B cell (primary cell): Measurements from ENCODE around the gene RPL32. TPM values are rescaled to one million over a fixed set of nuclear protein-coding genes. Genes with fewer than 3 reads are reported as not detected.

ENCODE experiments used
- ATAC-seq: fragments of 200-7000 bp; cut with Tn5 transposase; one replicate; pipeline ENCODE4 v1.10.0; 2021; ENCODE audit warnings: low read depth, mild to moderate bottlenecking, moderate number of reproducible peaks, moderate library complexity
- CTCF ChIA-PET: fragments of 350-600 bp; sonication (Branson Sonifier 250); formaldehyde crosslinking; loops from one replicate; lab custom pipeline; 2021; ENCODE audit warnings: antibody characterized with exemption, inconsistent platforms; lab: Charles Lee
- POLR2A ChIA-PET: fragments of 350-600 bp; sonication (Branson Sonifier 250); formaldehyde crosslinking; loops from one replicate; lab custom pipeline; 2021; ENCODE audit warnings: antibody characterized with exemption; lab: Charles Lee
- DNase-seq: peaks from one replicate; pipeline ENCODE4 v3.0.0; 2013
- H2AFZ ChIP-seq: 2 replicates; pipeline ENCODE4 v1.6.1; 2012; ENCODE audit warnings: mild to moderate bottlenecking, low read depth, low read length; ENCODE audit not compliant: insufficient read depth, poor library complexity, severe bottlenecking
- H3K27ac ChIP-seq, 2 donors: 1 replicate in 1 of 2; 2 replicates in 1 of 2; pipeline ENCODE4 v1.5.1; 2012 to 2013; ENCODE audit warnings: low read length in 2 of 2, mild to moderate bottlenecking in 2 of 2, moderate library complexity in 1 of 2
- H3K27me3 ChIP-seq, 4 experiments: fragments of 200-600 bp in 1 of 4; sonication (generic) in 1 of 4; replicated peaks in 1 of 4; 1 replicate in 2 of 4; 2 replicates in 2 of 4; pipeline versions ENCODE4 v1.6.1 to v1.7.0; 2013 to 2016; ENCODE audit warnings: low read length in 3 of 4, mild to moderate bottlenecking in 2 of 4, mixed read lengths in 1 of 4, moderate library complexity in 1 of 4; ENCODE audit not compliant: insufficient read depth in 4 of 4, control insufficient read depth in 3 of 4; ENCODE audit errors: control extremely low read depth in 1 of 4
- H3K36me3 ChIP-seq, 2 experiments: replicated peaks in 1 of 2; 1 replicate in 1 of 2; 2 replicates in 1 of 2; pipeline versions ENCODE4 v1.6.1 to v1.7.1; 2013; ENCODE audit warnings: low read length in 1 of 2; ENCODE audit not compliant: insufficient read depth in 2 of 2, control insufficient read depth in 1 of 2; ENCODE audit errors: control extremely low read depth in 1 of 2, extremely low read depth in 1 of 2
- H3K4me1 ChIP-seq, 2 donors: fragments of 200-600 bp in 1 of 2; sonication (generic) in 1 of 2; 1 replicate in 1 of 2; 2 replicates in 1 of 2; pipeline versions ENCODE4 v1.5.1 to v1.6.1; 2013 to 2017; ENCODE audit warnings: low read length in 2 of 2; ENCODE audit not compliant: control insufficient read depth in 2 of 2, insufficient read depth in 2 of 2
- H3K4me2 ChIP-seq: replicated peaks from 2 replicates; pipeline ENCODE3; 2012; ENCODE audit warnings: mild to moderate bottlenecking, low read depth, low read length; ENCODE audit not compliant: poor library complexity, severe bottlenecking
- H3K4me3 ChIP-seq, 5 experiments: fragments of 200-600 bp in 1 of 5; sonication (generic) in 1 of 5; 1 replicate in 3 of 5; 2 replicates in 2 of 5; pipeline versions ENCODE4 v1.5.1 to v1.7.0; 2011 to 2016; ENCODE audit warnings: low read length in 4 of 5, mild to moderate bottlenecking in 4 of 5, low read depth in 2 of 5, control low read depth in 1 of 5, moderate library complexity in 1 of 5; ENCODE audit not compliant: insufficient read depth in 1 of 5; ENCODE audit errors: control extremely low read depth in 1 of 5, extremely low read depth in 1 of 5
- H3K79me2 ChIP-seq: fragments of 200-600 bp; sonication (generic); one replicate; pipeline ENCODE4 v1.6.0; 2016; ENCODE audit warnings: low read length; ENCODE audit not compliant: control insufficient read depth, insufficient read depth
- H3K9ac ChIP-seq: fragments of 200-600 bp; sonication (generic); 2 replicates; pipeline ENCODE4 v1.6.1; 2017; ENCODE audit warnings: mild to moderate bottlenecking, low read length, moderate library complexity
- H3K9me3 ChIP-seq, 3 donors: one replicate each; pipeline versions ENCODE4 v1.6.1 to v1.7.1; 2013; ENCODE audit warnings: low read length in 2 of 3; ENCODE audit not compliant: control insufficient read depth in 2 of 3, insufficient read depth in 1 of 3; ENCODE audit errors: control extremely low read depth in 1 of 3
- H4K20me1 ChIP-seq: 2 replicates; pipeline ENCODE4 v1.6.0; 2012; ENCODE audit warnings: mild to moderate bottlenecking, low read length; ENCODE audit not compliant: insufficient read depth, control insufficient read depth, poor library complexity, severe bottlenecking
- H3K27ac Mint-ChIP-seq: one replicate; pipeline ENCODE4 v1.8.0; 2021; ENCODE audit warnings: mixed read lengths
- H3K27me3 Mint-ChIP-seq: one replicate; pipeline ENCODE4 v1.8.0; 2021; ENCODE audit warnings: mixed read lengths
- H3K4me1 Mint-ChIP-seq: one replicate; pipeline ENCODE4 v1.8.0; 2021; ENCODE audit warnings: mixed read lengths
- H3K4me3 Mint-ChIP-seq: one replicate; pipeline ENCODE4 v1.8.0; 2021; ENCODE audit warnings: mixed read lengths
- H3K9me3 Mint-ChIP-seq: one replicate; pipeline ENCODE4 v1.8.0; 2022; ENCODE audit warnings: mixed read lengths; ENCODE audit not compliant: insufficient read depth
- EZH2 ChIP-seq: IDR thresholded peaks from 2 replicates; pipeline ENCODE4 v1.6.1; 2012; ENCODE audit warnings: borderline replicate concordance, low read depth, mild to moderate bottlenecking, moderate library complexity, low read length; ENCODE audit not compliant: insufficient read depth, poor library complexity, severe bottlenecking
- WGBS: methylation state at CpG from one replicate; pipeline ENCODE4 v1.1.5; 2013; ENCODE audit warnings: missing lambda C conversion rate; ENCODE audit not compliant: insufficient coverage; 5-methylcytosine and 5-hydroxymethylcytosine counted together
- intact Hi-C: fragments of 100-400 bp; cut with micrococcal nuclease; formaldehyde crosslinking; loops from one replicate; pipeline ENCODE4 v1.10.0; 2022
- polyA plus RNA-seq: library from polyadenylated mRNA; depleted of rRNA; stranded (reverse); fragments of >200 nt; gene quantifications from 2 replicates; pipeline ENCODE4 v1.2.3, GENCODE V29; 2012
- total RNA-seq, 2 donors: library from RNA; stranded (reverse); fragments of 120-200 nt in 1 of 2; gene quantifications; 1 replicate in 1 of 2; 2 replicates in 1 of 2; pipeline versions ENCODE4 v1.2.3 to v1.2.4, GENCODE V29; 2013 to 2022
- TF ChIP-seq, protein P1 (sequence below): fragments of 200-600 bp; IDR thresholded peaks from one replicate; pipeline ENCODE4 v1.8.0; 2022; ENCODE audit warnings: antibody characterized with exemption, mild to moderate bottlenecking

Gene RPL32
- total and polyA plus RNA-seq, 2 donors (not counting 1 experiment from before 2014, with no cell fraction given): 2,160 to 2,756 TPM

DNA sequence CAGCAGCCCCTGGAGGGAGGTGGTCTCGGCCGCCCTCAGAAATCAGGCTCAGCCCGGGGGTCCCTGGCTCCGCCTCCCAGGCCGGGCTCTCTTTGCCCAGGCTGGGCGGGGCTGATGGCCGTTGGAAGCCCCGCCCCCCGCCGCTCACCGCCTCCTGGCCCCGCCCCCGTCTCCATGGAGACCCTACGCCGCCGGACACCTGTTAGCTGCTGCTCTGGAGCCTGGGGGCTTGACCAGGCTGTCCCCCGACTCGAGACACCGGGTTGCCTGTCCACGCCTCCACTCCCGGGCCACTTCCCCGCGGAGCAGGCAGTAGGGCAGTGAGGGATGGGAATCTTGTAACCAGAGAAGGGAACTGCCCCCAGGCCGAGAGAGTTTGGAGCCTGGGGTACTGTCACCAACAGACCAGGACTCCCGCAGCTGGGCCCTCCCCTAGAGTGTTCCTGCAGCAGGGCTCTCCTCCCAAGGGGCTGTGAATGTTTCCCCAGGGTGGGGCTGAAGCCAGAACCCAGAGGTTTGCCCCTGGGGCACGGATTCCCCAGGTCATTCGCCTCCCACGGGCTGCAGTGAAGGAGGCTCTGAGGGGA lies 27.8 kb upstream of the RPL32 start:
- Histone ChIP-seq H3K36me3 (no peaks in the 10 kb centered on the region), H3K9me3 (peaks cover 0 to 19% (median 7%) of the 10 kb centered on the region in 3 donors), H3K4me1 (peaks cover 16 to 34% of the 10 kb centered on the region in 2 donors), H3K79me2 (no peaks in the 10 kb centered on the region), H3K27me3 (peaks cover 0 to 23% (median 3%) of the 10 kb centered on the region in 4 experiments), H3K27ac (no peak overlapping the region), H3K9ac (peak overlapping the region; percentile 59), H3K4me2 (peak overlapping the region; percentile 85), H3K4me3 (peak overlapping the region in 4 of 5 experiments; percentile 34 to 59 (median 48)), H2AFZ (peak overlapping the region; percentile 65), H4K20me1 (no peaks in the 10 kb centered on the region)
- TF ChIP-seq EZH2: no peak
- TF ChIP-seq, protein P1, sequence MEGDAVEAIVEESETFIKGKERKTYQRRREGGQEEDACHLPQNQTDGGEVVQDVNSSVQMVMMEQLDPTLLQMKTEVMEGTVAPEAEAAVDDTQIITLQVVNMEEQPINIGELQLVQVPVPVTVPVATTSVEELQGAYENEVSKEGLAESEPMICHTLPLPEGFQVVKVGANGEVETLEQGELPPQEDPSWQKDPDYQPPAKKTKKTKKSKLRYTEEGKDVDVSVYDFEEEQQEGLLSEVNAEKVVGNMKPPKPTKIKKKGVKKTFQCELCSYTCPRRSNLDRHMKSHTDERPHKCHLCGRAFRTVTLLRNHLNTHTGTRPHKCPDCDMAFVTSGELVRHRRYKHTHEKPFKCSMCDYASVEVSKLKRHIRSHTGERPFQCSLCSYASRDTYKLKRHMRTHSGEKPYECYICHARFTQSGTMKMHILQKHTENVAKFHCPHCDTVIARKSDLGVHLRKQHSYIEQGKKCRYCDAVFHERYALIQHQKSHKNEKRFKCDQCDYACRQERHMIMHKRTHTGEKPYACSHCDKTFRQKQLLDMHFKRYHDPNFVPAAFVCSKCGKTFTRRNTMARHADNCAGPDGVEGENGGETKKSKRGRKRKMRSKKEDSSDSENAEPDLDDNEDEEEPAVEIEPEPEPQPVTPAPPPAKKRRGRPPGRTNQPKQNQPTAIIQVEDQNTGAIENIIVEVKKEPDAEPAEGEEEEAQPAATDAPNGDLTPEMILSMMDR: no peak
- intact Hi-C loops: no loop called here
- Mint-ChIP-seq H3K4me3 (peak overlapping the region; percentile 63), H3K9me3 (peaks cover 3% of the 10 kb centered on the region), H3K4me1 (peaks cover 23% of the 10 kb centered on the region), H3K27ac (no peak overlapping the region), H3K27me3 (peaks cover 9% of the 10 kb centered on the region)
- POLR2A ChIA-PET: no interaction called here
- ATAC-seq: peak; percentile 50
- WGBS: 13% methylated on average over 28 of the region's 28 CpGs
- CTCF ChIA-PET: interaction anchor here (0.7 to 7.3 kb wide), 10 partner anchors 10 to 779 kb away, joined by 3 to 116 read pairs (median 6); no protein-coding TSS in a partner anchor
- DNase-seq: peak; percentile 54
